Measurements from ENCODE around the gene SIK3.

DNA sequence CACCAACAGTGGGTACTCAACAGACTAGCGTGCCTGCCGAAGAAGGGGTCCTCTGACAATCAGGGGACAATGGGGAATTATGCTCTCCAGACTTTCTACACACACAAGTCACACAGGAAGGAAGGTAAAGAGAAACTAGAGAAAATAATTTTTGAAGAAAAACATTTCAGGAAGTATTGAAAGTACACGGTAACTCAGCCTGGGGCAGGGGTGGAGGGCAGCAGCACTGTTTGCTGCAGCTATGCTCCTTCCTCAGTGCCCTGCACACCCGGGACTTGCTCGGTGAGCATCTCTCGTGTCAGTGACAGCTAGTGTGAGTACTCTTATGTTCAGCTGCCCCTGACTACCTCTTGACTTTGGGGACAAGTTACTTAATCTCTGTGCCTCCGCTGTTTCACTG lies 242.8 kb downstream of the SIK3 start:
- TF ChIP-seq CTCF (IDR thresholded peaks at IDR 0.05; ENCODE audit: insufficient read depth, low read length) (no peak), REST (IDR thresholded peaks at IDR 0.05; ENCODE audit: insufficient replicate concordance, low read depth) (no peak), POLR2AphosphoS5 (IDR thresholded peaks at IDR 0.05; ENCODE audit: low read depth) (no peak)

Data from HL-60 (cell line).